ENCODE measurements around the gene COL23A1.
A peak's percentile ranks its signal among the peaks of the same experiment; 100 is the strongest.
"Not testable (repeated sequence)": the region's sequence is repeated elsewhere in the genome, so short reads cannot be mapped to it uniquely, and the experiment has no call there.

COL23A1 gene

DNA sequence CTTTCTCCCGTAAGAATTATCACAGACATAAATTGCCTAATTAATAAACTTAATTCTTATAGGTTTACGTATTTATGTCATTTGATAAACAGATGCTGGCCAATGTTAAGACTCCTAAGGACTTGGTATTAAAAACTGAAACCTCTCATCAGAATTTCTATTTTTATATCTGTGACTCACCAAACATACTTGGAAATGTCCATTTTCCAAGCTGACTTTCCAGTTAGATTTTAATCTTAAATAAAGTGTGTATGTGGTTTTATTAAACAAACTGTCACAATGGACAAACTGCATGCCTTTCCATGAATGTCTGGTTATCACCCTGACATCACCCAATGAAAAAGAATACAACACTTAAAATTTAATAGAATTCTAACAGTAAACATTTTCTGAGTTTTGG, 12.6 kb upstream of the COL23A1 start:
- H3K27ac Mint-ChIP-seq: no peak overlapping the region
- H3K36me3 Mint-ChIP-seq: peaks cover 17% of the 10 kb centered on the region
- H3K27me3 Mint-ChIP-seq: no peaks in the 10 kb centered on the region
- H3K4me3 Mint-ChIP-seq: no peak overlapping the region
- no peaks in the 10 kb centered on the region for H3K9me3 Mint-ChIP-seq
- peaks cover 3% of the 10 kb centered on the region for H3K4me1 Mint-ChIP-seq

GRCh38 chr5:178595750-178596149, 5.6 kb upstream of the COL23A1 start:
- Mint-ChIP-seq H3K27ac (no peak overlapping the region), H3K36me3 (peaks cover 19% of the 10 kb centered on the region), H3K27me3 (peaks cover 9% of the 10 kb centered on the region), H3K9me3 (peaks cover 23% of the 10 kb centered on the region), H3K4me3 (no peak overlapping the region), H3K4me1 (peaks cover 1% of the 10 kb centered on the region)

DNA sequence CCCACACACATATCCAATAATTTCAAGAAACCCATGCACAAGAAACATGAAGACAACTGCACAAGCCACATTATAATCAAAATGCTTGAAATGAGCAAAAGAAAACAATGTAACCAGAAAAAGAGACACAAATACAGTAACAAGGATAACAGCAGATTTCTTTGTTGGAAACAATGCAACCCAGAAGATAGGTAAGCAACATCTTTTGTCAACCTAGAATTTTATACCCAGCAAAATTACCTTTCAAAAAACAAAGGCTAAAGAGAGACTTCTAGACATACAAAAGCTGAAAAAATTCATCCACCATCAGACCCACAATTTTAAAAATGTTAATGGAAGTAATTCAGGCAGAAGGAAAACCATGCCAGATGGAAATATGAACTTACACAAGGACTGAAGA, 5.0 kb upstream of the COL23A1 start:
- Mint-ChIP-seq H3K9me3 (peaks cover 23% of the 10 kb centered on the region), H3K27me3 (peaks cover 12% of the 10 kb centered on the region), H3K4me3 (no peak overlapping the region), H3K27ac (no peak overlapping the region), H3K4me1 (peaks cover 5% of the 10 kb centered on the region), H3K36me3 (peaks cover 19% of the 10 kb centered on the region)

DNA sequence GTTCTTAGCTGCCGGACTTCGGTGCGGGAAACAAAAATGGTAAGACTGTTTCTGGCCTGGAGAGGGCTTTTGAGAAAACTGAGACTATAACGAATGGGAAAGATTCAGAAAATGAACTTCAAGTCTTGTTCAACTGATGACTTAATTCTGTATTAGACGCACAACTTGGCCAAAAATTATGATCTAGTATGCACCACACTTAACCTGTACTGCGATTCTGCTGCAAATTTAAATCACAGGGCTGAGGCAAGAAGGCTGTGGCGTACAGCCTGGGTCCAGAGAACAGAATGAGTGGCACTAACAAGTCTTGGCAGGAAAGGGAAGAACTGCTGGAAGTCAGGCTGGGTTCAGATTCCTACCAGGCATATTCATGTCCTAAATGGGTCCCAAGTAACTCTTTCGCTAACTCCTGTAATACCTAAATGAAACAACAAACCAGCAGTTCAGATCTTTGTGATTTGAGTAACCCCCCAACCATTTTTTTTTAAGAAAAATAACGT, 781 bp upstream of the COL23A1 start:
- H3K27me3 Mint-ChIP-seq: peaks cover 41% of the 10 kb centered on the region
- H3K36me3 Mint-ChIP-seq: peaks cover 17% of the 10 kb centered on the region
- H3K9me3 Mint-ChIP-seq: peaks cover 22% of the 10 kb centered on the region
- no peak overlapping the region for H3K27ac Mint-ChIP-seq
- peak overlapping the region; percentile 86 for H3K4me3 Mint-ChIP-seq
- peaks cover 5% of the 10 kb centered on the region for H3K4me1 Mint-ChIP-seq

DNA sequence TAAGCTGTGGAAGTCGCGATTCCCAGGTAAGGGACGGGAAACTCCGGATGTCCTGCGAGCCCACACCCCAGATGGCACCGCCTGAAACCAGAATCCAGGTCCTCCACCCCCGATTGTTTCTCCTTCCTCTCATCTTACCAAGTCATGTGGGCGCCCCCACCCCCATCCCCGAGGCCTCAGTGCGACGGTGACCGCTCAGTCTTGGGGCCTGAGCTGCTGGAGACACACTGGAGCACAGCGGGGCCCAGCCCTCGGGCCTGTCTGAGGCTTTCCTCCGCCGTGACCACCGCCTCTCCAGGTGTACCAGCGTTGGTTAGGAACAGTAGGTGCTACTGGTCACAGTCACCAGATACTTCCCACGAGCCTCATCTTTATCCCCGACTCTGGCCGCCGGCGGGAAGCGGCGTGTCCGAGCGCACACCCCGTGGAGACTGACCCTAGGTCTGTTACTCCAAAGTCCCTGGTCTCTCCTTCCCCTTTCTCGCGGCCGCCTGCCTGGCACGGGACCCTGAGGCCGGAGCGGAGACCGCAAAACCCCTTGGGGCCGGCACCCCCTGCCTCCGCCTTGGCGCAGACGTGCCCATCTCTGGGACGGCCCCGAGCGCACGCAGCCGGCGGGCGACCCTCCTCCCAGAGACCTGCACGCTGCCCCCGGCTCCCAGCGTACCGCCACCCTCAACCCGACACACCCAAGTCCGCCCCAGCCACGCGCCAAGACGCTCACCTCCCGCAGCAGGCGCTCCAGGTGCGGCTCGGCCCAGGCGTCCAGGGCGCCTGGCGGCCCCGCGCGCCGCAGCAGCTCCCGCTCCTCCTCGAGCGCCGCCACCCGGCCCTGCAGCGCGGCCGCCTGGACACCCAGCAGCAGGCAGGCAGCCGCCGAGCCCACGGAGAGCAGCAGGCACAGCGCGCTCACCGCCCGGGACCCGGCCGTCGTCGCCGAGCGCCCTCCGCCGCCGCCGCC, 733 bp downstream of the COL23A1 start:
- Mint-ChIP-seq H3K27ac (no peak overlapping the region), H3K4me3 (peak overlapping the region; percentile 68), H3K4me1 (peaks cover 5% of the 10 kb centered on the region), H3K36me3 (peaks cover 4% of the 10 kb centered on the region), H3K9me3 (peaks cover 7% of the 10 kb centered on the region), H3K27me3 (peaks cover 45% of the 10 kb centered on the region)

- Mint-ChIP-seq H3K36me3 (peaks cover 2% of the 10 kb centered on the region), H3K27ac (no peak overlapping the region), H3K4me3 (peak overlapping the region; percentile 64), H3K9me3 (peaks cover under 1% of the 10 kb centered on the region), H3K4me1 (peaks cover 5% of the 10 kb centered on the region), H3K27me3 (peaks cover 45% of the 10 kb centered on the region)
Measured at GRCh38 chr5:178588769-178589168, 1.4 kb downstream of the COL23A1 start.

- peak overlapping the region; percentile 64 for H3K4me3 Mint-ChIP-seq
- peaks cover 45% of the 10 kb centered on the region for H3K27me3 Mint-ChIP-seq
- H3K4me1 Mint-ChIP-seq: peaks cover 5% of the 10 kb centered on the region
Measured at GRCh38 chr5:178587763-178588611, 2.2 kb downstream of the COL23A1 start.

GRCh38 chr5:178586396-178586795, 3.8 kb downstream of the COL23A1 start:
- Mint-ChIP-seq H3K27ac (no peak overlapping the region), H3K27me3 (peaks cover 42% of the 10 kb centered on the region), H3K36me3 (no peaks in the 10 kb centered on the region), H3K4me3 (no peak overlapping the region), H3K4me1 (peaks cover 5% of the 10 kb centered on the region), H3K9me3 (no peaks in the 10 kb centered on the region)

More at GRCh38 chr5:178587763-178588611, 2.2 kb downstream of the COL23A1 start:
- Mint-ChIP-seq H3K27ac (no peak overlapping the region), H3K9me3 (no peaks in the 10 kb centered on the region), H3K36me3 (no peaks in the 10 kb centered on the region)

DNA sequence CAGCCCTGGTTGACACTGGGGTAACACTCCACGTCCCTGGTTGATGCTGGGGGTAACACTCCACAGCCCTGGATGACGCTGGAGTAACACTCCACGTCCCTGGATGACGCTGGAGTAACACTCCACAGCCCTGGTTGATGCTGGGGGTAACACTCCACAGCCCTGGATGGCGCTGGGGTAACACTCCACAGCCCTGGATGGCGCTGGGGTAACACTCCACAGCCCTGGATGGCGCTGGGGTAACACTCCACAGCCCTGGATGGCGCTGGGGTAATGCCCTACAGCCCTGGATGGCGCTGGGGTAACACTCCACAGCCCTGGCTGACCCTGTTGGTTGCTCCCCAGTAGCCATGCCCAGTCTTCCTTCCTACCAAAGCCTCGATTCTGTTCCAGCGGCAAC, 4.8 kb downstream of the COL23A1 start:
- peaks cover 33% of the 10 kb centered on the region for H3K27me3 Mint-ChIP-seq
- not testable (repeated sequence) for H3K4me1 Mint-ChIP-seq, H3K27ac Mint-ChIP-seq, H3K9me3 Mint-ChIP-seq, H3K36me3 Mint-ChIP-seq, H3K4me3 Mint-ChIP-seq

DNA sequence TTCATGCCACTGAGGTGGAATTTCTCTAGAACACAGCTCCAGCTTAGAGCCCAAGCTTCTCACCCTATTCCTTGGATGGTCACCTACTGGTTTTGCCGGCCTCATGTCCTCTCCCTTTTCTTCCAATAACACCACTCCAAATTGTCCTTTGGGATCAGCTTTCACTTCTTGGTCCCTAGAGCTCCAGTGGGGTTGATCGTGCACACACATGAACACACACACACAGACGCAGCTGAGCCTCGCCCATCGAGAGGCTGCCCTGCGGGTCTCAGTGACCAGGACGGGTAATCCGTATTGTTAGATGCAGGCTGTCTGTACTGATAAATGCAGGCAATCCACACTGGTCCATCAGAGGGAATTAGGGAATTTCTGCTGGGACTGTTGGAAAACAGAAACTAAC, 6.9 kb downstream of the COL23A1 start:
- H3K4me1 Mint-ChIP-seq: no peaks in the 10 kb centered on the region
- no peak overlapping the region for H3K4me3 Mint-ChIP-seq
- no peak overlapping the region for H3K27ac Mint-ChIP-seq
- H3K9me3 Mint-ChIP-seq: no peaks in the 10 kb centered on the region
- H3K27me3 Mint-ChIP-seq: peaks cover 25% of the 10 kb centered on the region
- no peaks in the 10 kb centered on the region for H3K36me3 Mint-ChIP-seq

DNA sequence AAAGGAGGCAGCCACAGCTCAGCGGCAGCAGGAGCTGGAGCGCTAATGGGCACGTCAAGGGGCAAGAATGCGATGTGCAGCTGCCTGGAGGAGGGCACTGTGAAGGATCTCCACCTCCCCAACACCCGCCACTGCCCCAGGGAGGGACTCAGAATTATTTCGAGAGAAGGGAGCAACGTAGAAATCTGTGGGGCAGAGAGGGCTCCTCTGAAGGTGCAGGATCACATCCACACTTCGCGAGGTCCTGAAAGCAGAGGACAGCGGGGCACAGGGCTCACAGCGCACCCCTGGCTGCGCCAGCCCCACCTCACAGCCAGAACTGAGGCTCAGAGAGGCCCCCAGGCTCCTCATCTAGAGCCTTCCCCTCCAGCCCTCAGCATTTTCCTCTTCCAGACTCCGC, 7.9 kb downstream of the COL23A1 start:
- H3K4me3 Mint-ChIP-seq: no peak overlapping the region
- H3K4me1 Mint-ChIP-seq: no peaks in the 10 kb centered on the region
- H3K27me3 Mint-ChIP-seq: peaks cover 19% of the 10 kb centered on the region
- no peak overlapping the region for H3K27ac Mint-ChIP-seq
- no peaks in the 10 kb centered on the region for H3K9me3 Mint-ChIP-seq
- no peaks in the 10 kb centered on the region for H3K36me3 Mint-ChIP-seq

- Mint-ChIP-seq H3K4me3 (no peak overlapping the region), H3K36me3 (no peaks in the 10 kb centered on the region), H3K4me1 (no peaks in the 10 kb centered on the region), H3K27me3 (peaks cover 17% of the 10 kb centered on the region), H3K9me3 (no peaks in the 10 kb centered on the region), H3K27ac (no peak overlapping the region)
Measured at GRCh38 chr5:178581621-178582020, 8.6 kb downstream of the COL23A1 start.

DNA sequence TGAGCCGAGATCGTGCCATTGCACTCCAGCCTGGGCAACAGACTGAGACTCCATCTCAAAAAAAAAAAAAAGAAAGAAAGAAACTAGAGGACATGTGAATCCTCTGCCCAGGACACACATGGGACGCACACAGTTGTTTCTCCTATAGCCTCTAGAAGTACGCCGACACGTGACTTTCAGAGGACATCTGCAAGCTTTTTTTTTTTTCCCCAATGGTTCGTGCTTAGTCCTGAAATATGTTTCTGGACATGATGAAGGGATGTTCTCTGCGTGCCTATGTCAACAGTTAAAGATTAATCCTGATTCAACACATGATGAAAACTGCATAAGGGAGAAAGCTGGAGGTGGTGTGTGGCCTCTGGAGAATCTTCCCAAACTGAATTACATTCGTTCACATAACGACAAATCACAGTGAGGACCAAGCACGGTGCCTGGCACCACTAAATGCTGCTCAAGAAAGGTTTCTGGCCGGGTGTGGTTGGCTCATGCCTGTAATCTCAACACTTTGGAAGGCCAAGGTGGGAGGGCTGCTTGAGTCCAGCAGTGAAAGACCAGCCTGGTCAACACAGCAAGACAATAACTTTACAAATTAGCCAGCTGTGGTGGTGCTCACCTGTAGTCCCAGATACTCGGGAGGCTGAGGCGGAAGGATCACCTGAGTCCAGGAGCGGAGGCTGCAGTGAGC, 9.8 kb downstream of the COL23A1 start:
- H3K36me3 Mint-ChIP-seq: no peaks in the 10 kb centered on the region
- H3K27ac Mint-ChIP-seq: no peak overlapping the region
- H3K4me1 Mint-ChIP-seq: no peaks in the 10 kb centered on the region
- no peak overlapping the region for H3K4me3 Mint-ChIP-seq
- no peaks in the 10 kb centered on the region for H3K9me3 Mint-ChIP-seq
- H3K27me3 Mint-ChIP-seq: peaks cover 15% of the 10 kb centered on the region

GRCh38 chr5:178577944-178578343, 12.2 kb downstream of the COL23A1 start:
- H3K36me3 Mint-ChIP-seq: no peaks in the 10 kb centered on the region
- peaks cover 21% of the 10 kb centered on the region for H3K27me3 Mint-ChIP-seq
- H3K9me3 Mint-ChIP-seq: no peaks in the 10 kb centered on the region
- no peak overlapping the region for H3K4me3 Mint-ChIP-seq
- H3K27ac Mint-ChIP-seq: no peak overlapping the region
- no peaks in the 10 kb centered on the region for H3K4me1 Mint-ChIP-seq

DNA sequence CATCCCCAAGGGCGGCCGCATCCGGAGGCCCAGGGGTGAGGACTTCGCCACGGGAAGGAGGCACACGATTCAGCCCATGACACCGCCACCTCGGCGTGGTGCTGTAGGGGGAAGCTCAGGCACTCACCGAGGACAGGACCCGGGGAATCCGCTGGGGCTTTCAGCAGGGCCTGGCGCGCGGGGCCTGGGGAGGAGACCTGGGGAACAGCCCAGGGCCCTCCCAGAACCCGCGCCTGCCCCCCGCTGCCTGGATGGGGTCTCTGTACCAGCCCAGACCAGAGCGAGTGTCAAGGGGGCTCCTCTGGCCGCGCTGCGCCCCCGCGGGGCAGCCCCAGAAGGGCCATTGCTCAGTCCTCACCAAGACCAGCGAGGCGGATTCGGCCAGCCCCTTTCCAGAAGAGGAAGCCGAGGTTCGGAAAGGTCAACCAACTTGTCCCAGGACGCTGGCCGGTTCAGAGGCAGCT, 12.8 kb downstream of the COL23A1 start:
- H3K27ac Mint-ChIP-seq: no peak overlapping the region
- H3K36me3 Mint-ChIP-seq: no peaks in the 10 kb centered on the region
- no peaks in the 10 kb centered on the region for H3K4me1 Mint-ChIP-seq
- H3K27me3 Mint-ChIP-seq: peaks cover 25% of the 10 kb centered on the region
- no peak overlapping the region for H3K4me3 Mint-ChIP-seq
- no peaks in the 10 kb centered on the region for H3K9me3 Mint-ChIP-seq
